ENCODE data around the gene TSPAN6. TPM values are rescaled to one million over a fixed set of nuclear protein-coding genes. Genes with fewer than 3 reads are reported as not detected.

TSPAN6 gene
- polyA plus RNA-seq, 2 of the 4 experiments (the other 2 are of a cell fraction) = 46.0 to 71.1 TPM

GRCh38 chrX:100596601-100597000 is 40.0 kb downstream of the TSPAN6 start:
- Histone ChIP-seq H3K9me3 (no peaks in the 10 kb centered on the region), H3K4me2 (no peak overlapping the region), H3K27ac (no peak overlapping the region), H3K4me3 (no peak overlapping the region), H3K4me1 (no peaks in the 10 kb centered on the region)
- ATAC-seq (no peak), FAIRE-seq (no peak), DNase-seq (ENCODE audit: low read depth in 1 of 2, low spot score in 1 of 2) (no peak)
- 0% methylated on average over 2 of the region's 2 CpGs for WGBS (ENCODE audit: missing lambda C conversion rate)
- POLR2A ChIA-PET = no interaction called here
- CTCF ChIA-PET = no interaction called here
- TF ChIP-seq CHD2 (IDR thresholded peaks at IDR 0.05; ENCODE audit: low read length, partially characterized antibody) (no peak), HOXB5 (CRISPR knock-in tag; IDR thresholded peaks at IDR 0.05) (no peak), TFCP2L1 (CRISPR knock-in tag; IDR thresholded peaks at IDR 0.05) (no peak), EHF (CRISPR knock-in tag; IDR thresholded peaks at IDR 0.05) (no peak), CBX8 (IDR thresholded peaks at IDR 0.05) (no peak), MAZ (IDR thresholded peaks at IDR 0.05; ENCODE audit: borderline replicate concordance, low read depth, low read length) (no peak), RCOR1 (IDR thresholded peaks at IDR 0.05; ENCODE audit: low read depth, low read length) (no peak), CEBPB (IDR thresholded peaks at IDR 0.05) (no peak), NR3C1 (IDR thresholded peaks at IDR 0.05) (no peak), FOSL2 (IDR thresholded peaks at IDR 0.05) (no peak), FOSL2 (CRISPR knock-in tag; IDR thresholded peaks at IDR 0.05) (no peak), HOXA7 (CRISPR knock-in tag; IDR thresholded peaks at IDR 0.05) (no peak), SMC3 (IDR thresholded peaks at IDR 0.05) (no peak), ZC3H11A (IDR thresholded peaks at IDR 0.05) (no peak)
- TF ChIP-seq, protein P1, sequence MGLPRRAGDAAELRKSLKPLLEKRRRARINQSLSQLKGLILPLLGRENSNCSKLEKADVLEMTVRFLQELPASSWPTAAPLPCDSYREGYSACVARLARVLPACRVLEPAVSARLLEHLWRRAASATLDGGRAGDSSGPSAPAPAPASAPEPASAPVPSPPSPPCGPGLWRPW (IDR thresholded peaks at IDR 0.05) = no peak

DNA sequence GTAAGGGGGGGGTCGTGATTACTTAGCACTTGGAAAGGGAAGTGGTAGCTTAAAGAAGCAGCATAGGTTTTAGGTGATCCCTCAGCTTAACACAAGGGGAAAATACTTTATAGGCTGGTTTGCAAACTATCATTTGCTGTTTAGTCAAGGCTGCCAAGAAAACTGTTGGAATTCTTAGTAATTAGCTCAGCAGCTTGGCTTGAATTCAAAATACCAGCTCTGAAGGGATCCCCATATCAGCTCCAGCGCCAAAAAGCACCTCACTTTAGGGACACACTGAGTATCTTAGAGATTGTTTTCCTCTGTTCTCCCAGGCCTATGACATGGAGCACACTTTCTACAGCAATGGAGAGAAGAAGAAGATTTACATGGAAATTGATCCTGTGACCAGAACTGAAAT is 43.0 kb downstream of the TSPAN6 start:
- 5% methylated on average over 2 of the region's 2 CpGs for WGBS (ENCODE audit: missing lambda C conversion rate)
- ChIA-PET CTCF (interaction anchor here (0.8 kb wide), 1 partner anchor 129 kb away, joined by 3 read pairs; no protein-coding TSS in a partner anchor), POLR2A (no interaction called here)
- no peak for ATAC-seq
- FAIRE-seq = no peak
- Histone ChIP-seq H3K27ac (no peak overlapping the region), H3K4me3 (no peak overlapping the region), H3K9me3 (no peaks in the 10 kb centered on the region), H3K4me2 (no peak overlapping the region), H3K4me1 (no peaks in the 10 kb centered on the region)
- TF ChIP-seq HOXB13 (CRISPR knock-in tag; IDR thresholded peaks at IDR 0.05; ENCODE audit: low read depth) (no peak), BHLHE40 (IDR thresholded peaks at IDR 0.05; ENCODE audit: low read depth, low read length) (no peak), CBX2 (IDR thresholded peaks at IDR 0.05; ENCODE audit: borderline replicate concordance, low read depth) (no peak), NR3C1 (IDR thresholded peaks at IDR 0.05) (no peak), MAZ (IDR thresholded peaks at IDR 0.05; ENCODE audit: borderline replicate concordance, low read depth, low read length) (no peak), USF2 (IDR thresholded peaks at IDR 0.05) (no peak), CHD2 (IDR thresholded peaks at IDR 0.05; ENCODE audit: low read length, partially characterized antibody) (no peak), ZNF302 (CRISPR knock-in tag; IDR thresholded peaks at IDR 0.05) (no peak), ZFP36 (IDR thresholded peaks at IDR 0.05; ENCODE audit: borderline replicate concordance, partially characterized antibody) (no peak), ZC3H11A (IDR thresholded peaks at IDR 0.05) (no peak), E2F6 (IDR thresholded peaks at IDR 0.05; ENCODE audit: borderline replicate concordance, low read depth) (no peak), KDM5A (IDR thresholded peaks at IDR 0.05) (no peak), KDM1A (IDR thresholded peaks at IDR 0.05; ENCODE audit: low read depth) (no peak), RFX5 (IDR thresholded peaks at IDR 0.05) (no peak)
- TF ChIP-seq, protein P2, sequence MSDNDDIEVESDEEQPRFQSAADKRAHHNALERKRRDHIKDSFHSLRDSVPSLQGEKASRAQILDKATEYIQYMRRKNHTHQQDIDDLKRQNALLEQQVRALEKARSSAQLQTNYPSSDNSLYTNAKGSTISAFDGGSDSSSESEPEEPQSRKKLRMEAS (IDR thresholded peaks at IDR 0.05) = no peak
- TF ChIP-seq, protein P3, sequence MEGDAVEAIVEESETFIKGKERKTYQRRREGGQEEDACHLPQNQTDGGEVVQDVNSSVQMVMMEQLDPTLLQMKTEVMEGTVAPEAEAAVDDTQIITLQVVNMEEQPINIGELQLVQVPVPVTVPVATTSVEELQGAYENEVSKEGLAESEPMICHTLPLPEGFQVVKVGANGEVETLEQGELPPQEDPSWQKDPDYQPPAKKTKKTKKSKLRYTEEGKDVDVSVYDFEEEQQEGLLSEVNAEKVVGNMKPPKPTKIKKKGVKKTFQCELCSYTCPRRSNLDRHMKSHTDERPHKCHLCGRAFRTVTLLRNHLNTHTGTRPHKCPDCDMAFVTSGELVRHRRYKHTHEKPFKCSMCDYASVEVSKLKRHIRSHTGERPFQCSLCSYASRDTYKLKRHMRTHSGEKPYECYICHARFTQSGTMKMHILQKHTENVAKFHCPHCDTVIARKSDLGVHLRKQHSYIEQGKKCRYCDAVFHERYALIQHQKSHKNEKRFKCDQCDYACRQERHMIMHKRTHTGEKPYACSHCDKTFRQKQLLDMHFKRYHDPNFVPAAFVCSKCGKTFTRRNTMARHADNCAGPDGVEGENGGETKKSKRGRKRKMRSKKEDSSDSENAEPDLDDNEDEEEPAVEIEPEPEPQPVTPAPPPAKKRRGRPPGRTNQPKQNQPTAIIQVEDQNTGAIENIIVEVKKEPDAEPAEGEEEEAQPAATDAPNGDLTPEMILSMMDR (IDR thresholded peaks at IDR 0.05) = no peak
- no peak for DNase-seq (ENCODE audit: low read depth in 1 of 2, low spot score in 1 of 2)

Data from A549 (cell line).